ENCODE results near the gene RTP5. TPM values are rescaled to one million over a fixed set of nuclear protein-coding genes. Genes with fewer than 3 reads are reported as not detected.

The RTP5 gene
- total RNA-seq, 1 experiment from 2014 or later: not detected

DNA sequence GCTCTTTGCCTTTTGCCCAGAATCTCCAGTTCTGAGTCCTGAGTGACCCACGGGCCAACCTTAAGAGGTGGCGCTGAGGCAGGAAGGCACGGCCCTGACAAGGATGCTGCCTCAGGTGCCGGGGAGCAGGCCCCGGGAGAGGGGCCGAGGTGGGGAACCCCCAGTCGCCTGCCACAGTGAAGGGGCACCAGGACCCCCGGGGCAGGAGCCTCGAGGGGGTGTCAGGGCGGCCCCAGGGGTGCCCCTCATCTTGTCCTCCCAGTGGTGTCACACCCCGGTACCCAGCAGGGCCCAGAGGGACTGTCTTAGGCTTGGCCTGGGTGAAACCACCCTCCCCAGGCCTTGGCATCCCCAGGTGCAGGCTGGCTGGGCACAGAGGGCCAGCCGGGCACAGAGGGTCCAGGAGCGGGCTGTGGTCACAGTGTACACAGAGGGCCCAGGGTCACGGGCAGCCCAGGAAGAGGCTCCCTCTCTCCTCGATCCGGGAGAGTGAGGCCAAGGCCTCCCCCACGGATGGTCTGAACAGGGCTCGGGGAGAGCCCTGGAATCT is 11.9 kb upstream of the RTP5 start:
- DNase-seq (ENCODE audit: low read depth): no peak

- DNase-seq (ENCODE audit: low read depth): no peak
Measured at GRCh38 chr2:241858206-241859016, 11.1 kb upstream of the RTP5 start, which contains the start of gene PDCD1. Gene PDCD1 (minus strand): TSS chr2:241858894. CDS start chr2:241858838, 56 bp downstream.

DNA sequence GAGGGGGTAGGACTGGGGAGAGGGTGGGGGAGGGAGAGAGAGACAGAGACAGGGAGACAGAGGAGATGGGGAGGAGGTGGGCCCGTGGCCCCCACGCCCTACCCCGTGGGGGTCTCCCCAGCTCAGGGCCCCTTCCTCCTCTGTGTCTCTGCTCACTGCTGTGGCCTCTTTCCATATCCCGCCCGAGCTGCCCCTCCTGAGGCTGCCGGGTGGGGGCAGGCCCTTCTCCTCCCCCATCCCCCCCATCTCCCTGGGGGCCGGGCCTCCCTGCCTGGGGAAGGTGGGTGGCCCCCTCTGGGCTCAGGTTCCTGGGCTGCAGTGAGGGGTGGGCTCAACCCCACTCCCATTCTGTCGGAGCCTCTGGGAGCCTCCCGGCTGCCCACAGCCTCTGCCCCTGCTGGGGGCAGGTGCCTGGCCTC is 10.5 kb upstream of the RTP5 start:
- DNase-seq (ENCODE audit: low read depth): no peak

- peak; percentile 69 for DNase-seq (ENCODE audit: low read depth)
Measured at GRCh38 chr2:241859436-241860183, 9.9 kb upstream of the RTP5 start.

DNA sequence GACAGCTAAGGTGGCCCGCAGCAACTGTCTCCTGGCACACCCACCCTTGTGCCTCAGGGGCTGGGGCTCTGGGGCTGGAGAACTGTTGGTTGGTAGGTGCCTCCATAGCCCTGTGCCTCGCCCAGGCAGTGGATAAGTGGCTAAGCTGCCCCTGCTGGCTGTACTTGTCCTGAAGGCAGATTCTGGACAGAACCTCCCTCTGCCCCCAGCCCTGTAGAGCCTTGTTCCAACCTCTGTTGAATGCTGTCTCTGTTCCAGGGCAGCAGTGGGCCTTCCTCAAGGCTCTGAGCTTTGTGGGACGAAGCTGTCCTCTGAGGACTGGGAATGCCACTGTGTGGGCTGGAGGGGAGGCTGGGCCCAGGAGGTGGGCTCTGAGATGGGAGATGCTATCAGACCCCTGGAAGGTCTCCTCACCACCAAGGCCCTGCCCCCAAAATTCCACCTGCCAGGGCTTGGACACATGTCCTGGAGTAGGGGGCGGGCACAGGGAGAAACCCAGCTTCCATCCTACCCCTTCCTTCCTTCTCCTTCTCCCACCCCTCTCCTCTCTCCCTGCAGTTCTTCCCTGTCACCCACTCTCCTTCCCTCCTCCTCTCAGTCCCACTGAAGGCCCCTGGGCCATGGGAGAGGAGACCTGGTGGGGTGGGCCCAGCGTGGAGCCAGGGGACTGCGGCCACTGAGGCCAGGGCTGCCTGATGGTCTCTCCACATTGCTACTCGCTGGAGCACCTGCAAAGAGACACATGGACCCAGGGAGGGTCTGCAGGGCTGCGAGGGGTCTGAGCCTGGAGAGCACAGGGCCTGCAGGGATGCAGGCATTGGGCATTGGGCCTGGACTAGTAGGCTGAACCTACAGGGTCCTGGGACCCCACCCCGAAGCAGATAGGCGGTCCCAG is 9.1 kb upstream of the RTP5 start:
- DNase-seq (ENCODE audit: low read depth): peak; percentile 28

GRCh38 chr2:241861264-241861663 is 8.3 kb upstream of the RTP5 start:
- DNase-seq (ENCODE audit: low read depth): no peak

- no peak for DNase-seq (ENCODE audit: low read depth)
Measured at GRCh38 chr2:241862093-241862492, 7.4 kb upstream of the RTP5 start.

GRCh38 chr2:241862775-241863535 is 6.6 kb upstream of the RTP5 start:
- DNase-seq (ENCODE audit: low read depth): no peak

DNA sequence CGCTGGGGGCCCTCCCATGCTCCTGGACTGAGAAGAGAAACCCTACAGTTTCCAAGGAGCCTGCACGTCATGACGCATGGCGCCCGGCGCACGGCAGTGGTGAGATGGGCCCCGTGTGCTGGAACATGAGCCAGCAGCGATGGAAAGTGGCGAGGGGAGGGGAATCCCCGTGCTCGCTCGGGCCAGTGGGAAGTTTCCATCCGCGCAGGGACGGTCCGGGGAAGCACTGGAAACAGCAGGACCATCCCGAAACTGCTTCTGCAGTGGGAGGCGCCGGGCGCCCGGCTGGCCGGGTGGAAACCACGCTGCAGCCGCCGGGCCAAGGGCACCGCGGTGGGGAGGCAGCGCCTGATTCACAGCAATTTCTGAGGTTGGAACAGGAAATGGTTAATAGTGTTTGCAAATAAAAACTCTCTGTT is 6.0 kb upstream of the RTP5 start:
- no peak for DNase-seq (ENCODE audit: low read depth)

DNA sequence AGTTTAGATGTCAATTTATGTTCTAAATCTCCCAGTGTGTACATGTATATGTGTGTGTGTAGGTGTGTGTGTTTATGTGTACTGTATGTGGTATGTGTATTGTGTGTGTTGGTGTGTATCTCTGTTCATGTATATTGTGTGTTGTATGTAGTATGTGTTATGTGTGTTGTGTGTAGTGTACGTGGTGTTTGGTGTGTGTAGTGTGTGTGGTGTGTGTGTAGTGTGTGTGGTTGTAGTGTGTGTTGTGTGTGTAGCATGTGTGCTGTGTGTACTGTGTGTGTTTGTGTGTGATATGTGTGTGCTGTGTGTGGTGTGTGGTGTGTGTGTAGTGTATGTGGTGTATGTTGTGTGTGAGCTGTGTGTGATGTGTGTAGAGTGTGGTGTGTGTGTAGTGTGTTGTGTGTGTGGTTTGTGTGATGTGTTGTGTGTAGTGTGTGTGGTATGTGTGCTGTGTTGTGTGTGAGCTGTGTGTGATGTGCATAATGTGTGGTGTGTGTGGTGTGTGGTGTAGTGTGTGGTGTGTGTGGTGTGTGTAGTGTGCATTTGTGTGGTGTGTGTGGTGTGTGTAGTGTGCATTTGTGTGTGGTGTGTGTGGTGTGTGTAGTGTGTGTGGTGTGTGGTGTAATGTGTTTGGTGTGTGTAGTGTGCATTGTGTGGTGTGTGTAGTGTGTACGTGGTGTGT is 5.2 kb upstream of the RTP5 start:
- DNase-seq (ENCODE audit: low read depth): no peak

- DNase-seq (ENCODE audit: low read depth): no peak
Measured at GRCh38 chr2:241864850-241865213, 4.7 kb upstream of the RTP5 start.

DNA sequence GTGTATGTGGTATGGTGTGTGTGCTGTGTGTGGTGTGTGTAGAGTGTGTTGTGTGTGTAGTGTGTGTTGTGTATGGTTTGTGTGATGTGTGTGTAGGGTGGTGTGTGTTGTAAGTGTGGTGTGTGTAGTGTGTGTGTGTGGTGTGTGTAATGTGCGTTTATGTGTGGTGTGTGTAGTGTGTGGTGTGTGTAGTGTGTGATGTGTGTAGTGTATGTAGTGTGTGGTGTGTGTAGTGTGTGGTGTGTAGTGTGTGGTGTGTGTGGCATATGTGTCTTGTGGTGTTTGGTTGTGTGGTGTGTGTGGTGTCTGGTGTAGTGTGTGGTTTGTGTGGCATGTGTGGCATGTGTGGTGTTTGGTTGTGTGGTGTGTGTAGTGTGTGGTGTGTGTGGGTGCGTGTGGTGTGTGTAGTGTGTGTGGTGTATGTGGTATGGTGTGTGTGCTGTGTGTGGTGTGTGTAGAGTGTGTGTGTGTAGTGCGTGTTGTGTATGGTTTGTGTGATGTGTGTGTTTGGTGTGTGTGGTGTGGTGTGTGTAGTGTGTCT is 4.0 kb upstream of the RTP5 start:
- DNase-seq (ENCODE audit: low read depth): no peak

DNA sequence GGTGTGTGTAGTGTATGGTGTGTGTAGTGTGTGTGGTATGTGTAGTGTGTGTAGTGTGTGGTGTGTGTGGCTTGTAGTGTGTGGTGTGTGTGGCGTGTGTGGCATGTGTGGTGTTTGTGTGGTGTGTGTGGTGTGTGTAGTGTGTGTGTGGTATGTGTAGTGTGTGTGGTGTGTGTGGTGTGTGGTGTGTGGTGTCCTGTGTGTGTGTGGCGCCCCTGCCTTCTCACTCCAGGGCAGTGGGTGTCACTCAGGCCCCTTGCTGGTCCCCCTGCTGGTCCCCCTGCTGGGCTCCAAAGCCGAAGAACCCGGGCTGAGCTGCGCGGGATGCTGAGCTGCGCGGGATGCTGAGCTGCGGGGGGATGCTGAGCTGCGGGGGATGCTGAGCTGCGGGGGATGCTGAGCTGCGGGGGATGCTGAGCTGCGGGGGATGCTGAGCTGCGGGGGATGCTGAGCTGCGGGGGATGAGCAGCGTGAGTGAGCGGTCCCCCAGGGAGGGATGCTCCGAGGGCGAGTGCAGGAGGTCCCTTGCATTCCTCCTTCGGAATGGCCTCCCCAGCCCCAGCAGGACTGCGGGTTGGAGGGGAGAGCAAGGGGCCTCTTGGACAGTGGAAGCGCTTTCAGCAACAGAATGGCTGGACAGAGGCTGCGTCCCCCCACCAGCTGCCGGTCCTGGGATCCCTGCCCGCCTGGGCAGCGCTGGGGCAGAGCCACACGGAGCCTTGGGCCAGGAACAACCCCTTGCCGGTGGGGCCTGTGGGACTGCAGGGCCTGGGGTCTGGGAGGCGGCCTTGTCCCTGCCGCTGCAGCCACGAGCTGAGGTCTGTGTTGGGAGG is 3.4 kb upstream of the RTP5 start:
- no peak for DNase-seq (ENCODE audit: low read depth)

DNA sequence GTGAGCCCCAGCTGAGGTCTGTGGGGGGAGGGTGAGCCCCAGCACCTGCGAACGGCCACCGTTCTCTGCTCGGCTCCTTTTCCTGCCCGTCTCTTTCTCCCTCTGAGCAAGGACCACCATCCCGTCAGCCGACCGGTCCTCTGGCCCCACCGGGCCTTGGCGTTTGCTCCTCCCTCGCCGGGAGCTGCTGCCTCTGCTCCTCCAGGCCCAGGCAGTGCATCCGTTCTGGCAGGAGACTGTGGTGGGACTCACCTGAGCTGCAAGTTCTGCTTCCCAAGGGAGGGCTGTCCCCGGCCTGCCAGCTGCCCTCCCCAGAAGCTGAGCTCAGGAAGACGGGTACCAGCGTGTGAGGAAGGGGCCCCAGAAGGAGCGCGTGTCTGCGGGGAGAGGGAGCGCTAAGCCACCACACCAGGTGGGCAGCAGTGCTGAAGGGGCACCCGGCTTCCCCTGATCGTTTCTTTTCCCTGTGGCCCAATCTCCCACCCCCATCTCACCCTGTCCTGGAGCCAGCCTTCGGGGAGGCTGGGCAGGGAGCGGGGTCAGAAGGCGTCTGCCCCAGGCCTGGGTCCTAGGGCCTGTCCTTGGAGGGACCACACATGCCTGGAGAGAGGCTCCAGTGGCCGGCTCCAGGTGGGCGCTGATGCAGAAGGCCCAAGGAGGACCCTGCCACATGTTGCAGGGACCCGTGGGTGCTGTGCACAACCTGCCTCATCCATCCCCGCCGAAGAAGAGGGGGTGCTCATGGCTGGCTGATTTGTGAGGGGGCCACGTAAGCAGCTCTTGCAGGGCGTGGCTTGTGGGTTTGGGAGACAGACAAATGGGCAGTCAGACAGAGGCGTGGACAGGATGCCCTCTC is 2.5 kb upstream of the RTP5 start:
- DNase-seq (ENCODE audit: low read depth): no peak

GRCh38 chr2:241867776-241868420 is 1.6 kb upstream of the RTP5 start:
- DNase-seq (ENCODE audit: low read depth): no peak

- DNase-seq (ENCODE audit: low read depth): no peak
Measured at GRCh38 chr2:241868661-241869081, 858 bp upstream of the RTP5 start.

- DNase-seq (ENCODE audit: low read depth): no peak
Measured at GRCh38 chr2:241870081-241870541, 582 bp downstream of the RTP5 start.

Data from LHCN-M2 (cell line).